ENCODE results near the gene MBD3L1.
A peak's percentile ranks its signal among the peaks of the same experiment; 100 is the strongest.

MBD3L1 gene

DNA sequence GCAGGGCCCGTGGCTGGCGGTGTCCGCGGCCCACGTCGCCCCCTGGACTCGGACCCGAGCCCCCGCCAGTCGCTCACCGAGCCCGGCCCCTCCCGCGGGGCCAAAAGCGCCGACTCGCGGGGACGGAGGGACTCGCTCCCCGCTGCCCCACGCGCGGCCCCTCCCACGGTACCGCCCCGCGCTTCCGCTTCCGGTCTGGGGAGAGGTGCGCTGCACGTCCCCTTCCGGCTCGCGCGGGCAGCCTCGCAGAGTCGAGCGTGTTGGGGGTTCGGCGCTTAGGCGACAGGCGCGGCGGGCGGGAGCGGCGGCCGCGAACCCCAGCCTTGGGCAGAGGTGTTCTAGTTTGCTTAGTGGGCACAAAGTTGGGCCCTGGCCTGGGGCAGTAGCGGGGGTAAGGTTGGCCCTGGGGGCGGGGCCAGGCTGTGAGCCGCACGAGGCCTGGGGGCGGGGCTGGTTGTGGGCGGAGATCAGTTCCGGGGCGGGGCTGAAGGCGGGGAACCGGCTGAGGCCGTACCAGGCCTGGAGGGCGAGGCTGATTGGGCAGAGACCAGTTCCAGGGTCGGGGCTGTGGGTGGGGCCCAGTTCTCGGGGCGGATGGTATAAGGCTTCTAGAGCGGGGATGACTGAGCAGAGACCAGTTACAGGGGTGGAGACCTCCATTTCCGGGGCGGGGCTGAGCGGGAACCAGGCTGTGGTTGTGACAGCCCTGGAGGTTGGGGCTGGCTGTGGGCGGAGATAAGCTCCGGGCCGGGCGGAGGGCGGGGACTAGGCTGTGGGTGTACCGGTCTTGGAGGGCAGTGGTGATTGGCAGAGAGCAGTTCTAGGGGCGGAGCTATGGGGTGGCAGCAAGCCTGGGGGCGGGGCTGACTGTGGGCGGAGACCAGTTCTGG is at the start of gene MBD3L1, which contains the start of gene ZNF558:
TSS of gene MBD3L1 (plus strand) at position 246 of the 890 bp plus-strand sequence. CDS start 10,302 bp downstream, outside the sequence.
TSS of gene ZNF558 (minus strand) at position 173 of the 890 bp plus-strand sequence. CDS start 9,645 bp downstream, outside the sequence.
- peak; percentile 93 to 94 for DNase-seq (ENCODE audit: low read depth in 2 of 2)

DNA sequence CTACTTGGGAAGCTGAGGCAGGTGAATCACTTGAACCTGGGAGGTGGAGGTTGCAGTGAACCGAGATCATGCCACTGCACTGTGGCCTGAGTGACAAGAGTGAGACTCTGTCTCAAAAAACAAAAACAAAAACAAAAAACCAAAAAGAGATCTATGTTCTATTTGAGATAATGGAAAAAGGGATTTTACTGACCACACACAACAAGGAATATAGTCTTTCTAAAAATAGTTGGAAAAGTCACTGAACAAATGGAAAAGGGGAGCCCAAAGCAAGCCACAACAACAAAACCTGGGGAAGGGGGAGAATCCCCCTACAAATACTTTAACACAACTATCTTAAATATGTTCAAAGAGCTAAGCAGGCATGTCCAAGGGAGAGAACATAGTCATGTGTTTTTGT is 37.4 kb upstream of the MBD3L1 start:
- DNase-seq (ENCODE audit: low read depth in 2 of 2), result no peak

DNA sequence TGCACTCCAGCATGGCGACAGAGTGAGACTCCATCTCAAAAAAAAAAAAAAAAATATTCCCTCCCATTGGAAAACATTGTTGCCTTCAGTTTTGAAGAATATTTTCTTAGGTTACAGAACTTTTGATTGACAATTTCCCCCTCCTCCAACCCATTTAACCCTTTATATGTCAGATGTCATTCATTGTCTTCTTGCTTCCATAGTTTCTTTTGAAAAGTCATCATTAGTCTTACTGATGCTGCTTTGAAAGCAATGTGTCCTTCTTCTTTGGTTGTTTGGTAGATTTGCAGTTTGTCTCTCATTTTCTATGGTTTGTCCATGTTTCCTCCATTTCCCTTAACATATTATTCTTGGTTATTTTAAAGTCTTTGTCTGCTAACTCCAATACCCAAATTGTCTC is 25.5 kb upstream of the MBD3L1 start:
- no peak for DNase-seq (ENCODE audit: low read depth in 2 of 2)

DNA sequence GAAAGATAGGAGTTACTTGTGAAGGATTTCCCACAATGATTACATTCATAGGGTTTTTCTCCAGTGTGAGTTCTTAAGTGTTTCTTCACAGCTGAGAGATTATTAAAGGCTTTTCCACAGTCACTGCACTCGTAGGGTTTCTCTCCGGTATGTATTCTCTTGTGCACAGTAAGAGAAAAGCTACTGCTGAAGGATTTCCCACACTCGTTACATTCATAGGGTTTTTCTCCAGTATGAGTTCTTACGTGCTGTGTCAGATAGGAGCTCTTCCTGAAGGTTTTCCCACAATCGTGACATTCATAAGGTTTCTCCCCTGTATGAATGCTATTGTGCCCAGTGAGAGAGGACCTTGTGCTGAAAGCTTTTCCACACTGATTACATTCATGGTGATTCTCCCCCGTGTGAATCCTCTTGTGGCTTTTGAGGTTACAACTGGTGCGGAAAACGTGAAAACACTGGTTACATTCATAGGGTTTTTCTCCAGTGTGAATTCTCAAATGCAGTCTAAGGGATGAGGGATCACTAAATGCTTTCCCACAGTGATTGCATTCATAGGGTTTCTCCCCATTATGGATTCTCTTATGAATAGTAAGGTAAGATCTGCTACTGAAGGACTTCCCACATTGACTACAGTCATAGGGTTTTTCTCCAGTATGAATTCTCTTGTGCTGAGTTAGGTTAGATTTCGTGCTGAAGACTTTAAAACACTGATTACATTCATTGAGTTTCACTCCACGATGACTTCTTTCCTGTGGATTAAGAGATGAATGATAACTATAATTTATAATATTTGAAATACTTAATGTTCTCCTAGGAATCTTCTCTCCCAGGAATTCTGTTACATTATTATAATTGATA is 20.6 kb upstream of the MBD3L1 start:
- no peak for DNase-seq (ENCODE audit: low read depth in 2 of 2)

DNA sequence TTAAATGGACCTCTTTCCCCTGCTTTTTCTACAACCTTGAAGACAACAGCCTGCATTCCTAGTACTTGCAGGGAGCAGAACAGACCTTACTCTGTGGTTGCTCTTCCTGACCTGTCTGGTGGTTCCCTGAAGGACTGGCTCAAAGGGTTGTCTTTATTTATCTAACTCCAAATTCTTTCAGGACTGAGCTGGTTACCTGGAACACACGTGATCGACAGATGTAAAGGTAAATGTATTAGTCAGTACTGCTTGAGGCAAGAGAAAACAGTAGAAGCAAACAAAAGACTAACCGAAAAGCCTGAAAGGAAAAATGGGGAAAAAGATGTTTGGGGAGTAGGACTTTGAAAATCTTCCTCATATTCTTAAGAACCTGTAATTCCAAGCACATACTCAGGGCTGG is 18.0 kb upstream of the MBD3L1 start:
- DNase-seq (ENCODE audit: low read depth in 2 of 2), result no peak

DNA sequence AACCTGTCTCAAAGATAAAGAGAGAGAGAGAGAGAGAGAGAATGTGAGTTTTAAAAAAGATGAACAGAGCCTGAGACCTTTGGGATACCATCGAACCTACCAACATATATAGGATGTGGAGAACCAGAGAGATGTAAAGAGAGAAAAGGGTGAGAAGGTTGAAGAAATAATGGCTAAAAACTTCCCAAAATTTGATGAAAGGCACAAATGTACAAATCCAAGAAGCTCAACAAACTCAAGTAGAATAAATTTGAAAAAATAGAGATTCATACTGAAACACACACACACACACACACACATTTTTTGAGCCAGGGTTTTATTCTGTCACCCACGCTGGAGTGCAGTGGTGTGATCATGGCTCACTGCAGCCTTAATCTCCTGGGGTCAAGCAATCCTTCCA is 16.4 kb upstream of the MBD3L1 start:
- no peak for DNase-seq (ENCODE audit: low read depth in 2 of 2)

DNA sequence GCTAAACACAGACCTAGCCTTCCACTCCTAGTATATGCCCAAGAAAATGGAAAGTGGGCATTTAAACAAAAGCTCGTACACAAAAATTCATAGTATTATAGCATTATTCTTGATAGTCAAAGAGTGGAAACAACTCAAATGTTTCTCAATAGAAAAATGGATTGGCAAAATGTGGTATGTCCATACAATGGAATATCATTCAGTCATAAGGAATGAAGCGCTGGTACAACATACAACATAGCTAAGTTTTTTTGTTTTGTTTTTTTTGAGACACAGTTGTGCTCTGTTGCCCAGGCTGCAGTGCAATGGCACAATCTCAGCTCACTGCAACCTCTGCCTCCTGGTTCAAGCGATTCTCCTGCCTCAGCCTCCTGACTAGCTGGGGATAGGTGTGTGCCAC is 11.9 kb upstream of the MBD3L1 start:
- no peak for DNase-seq (ENCODE audit: low read depth in 2 of 2)

DNA sequence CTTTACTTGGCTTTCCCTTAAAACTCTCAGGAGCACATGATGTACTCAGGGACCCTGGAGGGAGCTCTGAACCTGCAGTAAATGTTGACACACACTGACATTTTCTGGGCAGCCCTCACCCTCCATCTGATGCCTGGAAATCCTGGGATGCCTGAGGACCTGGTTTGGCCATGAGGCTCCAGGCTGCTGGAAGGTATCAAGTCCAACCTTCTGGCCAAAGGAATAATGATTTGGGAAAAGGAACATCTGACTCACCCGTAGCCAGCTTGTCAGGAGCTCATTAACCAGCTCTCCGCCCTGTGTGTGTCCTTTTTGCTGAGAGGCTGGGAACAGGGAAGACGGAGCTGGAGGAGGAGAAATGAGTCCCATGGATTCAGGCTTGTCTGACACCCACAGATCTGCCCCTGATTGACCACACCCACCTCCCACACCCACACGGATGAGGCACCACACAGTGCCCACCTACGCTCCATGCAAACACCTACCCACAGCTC is 10.4 kb upstream of the MBD3L1 start:
- no peak for DNase-seq (ENCODE audit: low read depth in 2 of 2)

DNA sequence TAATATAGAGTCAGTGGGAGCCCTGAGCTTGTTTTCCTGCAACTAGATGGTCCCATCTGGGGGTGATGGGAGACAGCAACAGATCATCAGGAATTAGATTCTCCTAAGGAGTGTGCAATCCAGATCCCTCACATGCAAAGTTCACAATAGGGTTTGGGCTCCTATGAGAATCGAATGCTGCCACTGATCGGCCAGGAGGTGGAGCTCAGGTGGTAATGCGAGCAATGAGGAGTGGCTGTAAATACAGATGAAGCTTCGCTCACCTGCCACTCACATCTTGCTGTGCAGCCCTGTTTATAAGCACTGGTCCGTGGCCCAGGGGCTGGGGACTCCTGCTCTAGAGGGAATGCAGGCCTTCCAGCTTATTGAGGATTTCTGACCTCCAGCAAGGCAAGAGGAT is 5.8 kb upstream of the MBD3L1 start:
- no peak for DNase-seq (ENCODE audit: low read depth in 2 of 2)

DNA sequence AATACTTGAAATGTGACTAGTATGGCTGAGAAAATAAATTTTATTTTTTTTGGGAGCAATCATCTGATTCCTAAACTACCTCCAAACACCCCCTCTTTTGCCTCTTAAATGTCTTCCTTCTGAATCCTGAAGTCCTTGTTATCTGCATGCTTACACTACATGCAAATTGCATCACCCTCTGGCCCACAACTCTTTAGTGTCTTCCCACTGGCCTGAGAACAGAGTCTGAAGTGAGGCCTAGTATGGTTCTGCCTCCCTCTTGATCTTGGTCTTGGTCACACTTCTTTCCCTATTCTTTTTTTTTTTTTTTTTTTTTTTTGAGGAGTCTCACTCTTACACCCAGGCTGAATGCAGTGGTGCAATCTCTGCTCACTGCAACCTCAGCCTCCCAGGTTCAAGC is 4.9 kb upstream of the MBD3L1 start:
- no peak for DNase-seq (ENCODE audit: low read depth in 2 of 2)

DNA sequence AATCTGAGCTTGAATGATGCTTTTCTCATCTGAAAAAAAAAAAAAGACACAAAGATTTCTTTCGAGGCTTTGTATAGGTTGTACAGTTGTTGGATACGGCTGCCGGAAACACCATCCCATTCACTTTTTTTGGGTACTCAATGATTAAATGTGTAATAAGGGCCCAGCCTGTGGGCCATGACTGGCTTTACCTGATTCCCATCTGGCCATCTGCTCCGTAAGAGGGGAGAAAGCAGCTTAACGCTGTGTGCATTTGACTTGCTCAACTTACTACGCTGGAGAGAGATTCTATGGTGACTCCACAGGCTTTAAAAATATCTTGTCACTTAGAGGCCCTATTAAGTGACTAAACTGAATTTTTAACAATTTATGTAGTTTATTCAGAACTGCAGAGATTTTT is 804 bp upstream of the MBD3L1 start:
- DNase-seq (ENCODE audit: low read depth in 2 of 2), result no peak

DNA sequence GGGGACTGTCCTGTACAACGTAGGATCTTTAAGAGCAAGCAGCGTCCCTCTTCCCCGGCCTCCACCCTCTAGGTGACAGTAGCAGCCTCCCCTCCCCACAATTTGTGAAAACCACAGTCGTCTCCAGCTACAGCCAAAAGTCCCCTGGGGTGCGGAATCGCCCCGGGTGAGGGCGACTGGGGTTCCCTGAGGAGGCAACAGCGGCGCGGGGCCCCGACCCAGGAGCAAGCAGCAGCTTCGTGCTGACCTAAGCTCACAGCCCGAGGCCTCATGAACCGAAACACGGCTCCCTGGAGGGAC is 395 bp upstream of the MBD3L1 start:
- DNase-seq (ENCODE audit: low read depth in 2 of 2), result no peak

DNA sequence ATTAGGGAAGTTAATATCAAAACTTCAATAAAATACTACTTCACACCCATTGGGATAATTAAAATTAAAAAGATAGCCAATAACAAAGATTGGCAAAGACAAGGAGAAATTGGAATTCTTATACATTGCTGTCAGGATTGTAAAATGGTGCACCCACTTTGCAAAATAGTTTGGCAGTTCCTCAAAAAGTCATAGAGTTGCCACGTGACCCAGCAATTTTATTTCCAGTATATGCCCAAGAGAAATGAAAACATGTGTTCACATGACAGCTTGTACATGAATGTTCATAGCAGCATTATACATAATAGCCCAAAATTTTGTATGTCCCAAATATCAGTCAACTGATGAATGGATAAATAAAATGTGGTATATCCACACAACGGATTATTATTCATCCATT is 3.3 kb downstream of the MBD3L1 start:
- no peak for DNase-seq (ENCODE audit: low read depth in 2 of 2)

DNA sequence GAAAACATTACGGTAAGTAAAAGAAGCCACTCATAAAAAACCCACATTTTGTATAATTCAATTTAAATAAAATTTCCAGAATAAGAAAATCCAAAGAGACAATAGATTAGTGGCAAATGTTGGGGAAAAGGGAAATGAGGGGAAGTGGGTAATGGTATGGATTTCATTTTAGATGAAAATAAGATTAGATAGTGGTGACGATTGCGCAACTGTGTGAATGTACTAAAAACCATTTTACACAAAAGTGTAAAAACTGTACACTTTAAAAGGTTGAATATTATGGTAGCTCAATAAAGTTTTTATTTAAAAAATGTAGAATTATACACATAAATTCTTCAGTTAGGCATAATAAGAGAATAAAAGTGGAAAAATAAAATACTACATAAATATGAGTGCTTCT is 3.7 kb downstream of the MBD3L1 start:
- no peak for DNase-seq (ENCODE audit: low read depth in 2 of 2)

DNA sequence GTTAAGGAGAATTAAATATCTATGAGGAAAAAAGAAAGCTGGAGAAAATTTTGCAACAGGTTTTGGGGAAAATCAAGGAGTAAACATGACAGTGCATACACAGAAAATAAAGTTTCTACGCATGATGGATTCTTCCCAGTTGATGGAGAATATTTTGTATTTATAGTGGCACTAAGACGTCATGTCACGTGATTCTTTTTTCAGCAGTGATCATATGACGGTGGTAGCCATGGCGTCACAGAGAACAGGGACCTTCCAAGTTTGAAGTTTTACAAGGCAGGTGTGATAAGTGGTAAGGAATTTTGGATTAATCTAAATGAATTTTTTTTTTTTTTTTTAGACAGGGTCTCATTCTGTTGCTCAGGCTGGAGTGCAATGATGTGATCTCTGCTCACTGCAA is 8.5 kb downstream of the MBD3L1 start:
- no peak for DNase-seq (ENCODE audit: low read depth in 2 of 2)

DNA sequence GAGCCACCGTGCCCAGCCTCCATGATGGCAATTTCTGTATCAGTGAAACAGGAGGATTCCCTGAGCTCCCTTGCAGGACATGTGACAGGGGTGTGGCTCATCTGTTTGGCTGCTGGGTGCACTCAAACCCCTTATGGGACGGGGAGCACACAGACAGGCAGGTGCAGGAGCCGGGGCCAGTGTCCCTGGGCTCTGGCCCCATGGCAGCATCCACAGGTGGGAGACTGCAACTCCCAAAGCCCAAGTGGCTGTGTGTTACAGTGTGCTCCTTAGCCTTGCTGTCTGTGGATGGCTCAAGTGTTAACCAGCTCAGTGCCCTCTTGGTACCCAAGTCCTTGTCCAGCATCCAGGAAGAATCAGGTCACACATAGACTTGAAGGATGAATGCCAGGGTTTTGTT is 14.6 kb downstream of the MBD3L1 start:
- no peak for DNase-seq (ENCODE audit: low read depth in 2 of 2)

DNA sequence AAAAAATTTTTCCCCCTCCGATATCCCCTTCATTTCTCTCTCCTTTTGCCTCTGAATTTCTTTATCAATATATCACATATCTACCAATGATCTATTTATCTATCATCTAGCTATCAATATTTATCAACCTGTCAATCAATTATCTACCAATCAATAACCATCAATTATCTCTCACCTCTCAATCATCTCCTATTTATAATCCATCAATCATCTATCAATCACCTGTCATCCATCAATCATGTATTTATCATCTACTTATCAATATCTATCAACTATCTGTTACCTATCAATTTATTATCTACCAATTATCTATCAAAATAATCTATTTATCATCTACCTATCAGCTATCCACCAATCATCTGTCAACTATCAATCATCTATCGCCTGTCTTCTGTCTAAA is 17.1 kb downstream of the MBD3L1 start:
- DNase-seq (ENCODE audit: low read depth in 2 of 2), result no peak

DNA sequence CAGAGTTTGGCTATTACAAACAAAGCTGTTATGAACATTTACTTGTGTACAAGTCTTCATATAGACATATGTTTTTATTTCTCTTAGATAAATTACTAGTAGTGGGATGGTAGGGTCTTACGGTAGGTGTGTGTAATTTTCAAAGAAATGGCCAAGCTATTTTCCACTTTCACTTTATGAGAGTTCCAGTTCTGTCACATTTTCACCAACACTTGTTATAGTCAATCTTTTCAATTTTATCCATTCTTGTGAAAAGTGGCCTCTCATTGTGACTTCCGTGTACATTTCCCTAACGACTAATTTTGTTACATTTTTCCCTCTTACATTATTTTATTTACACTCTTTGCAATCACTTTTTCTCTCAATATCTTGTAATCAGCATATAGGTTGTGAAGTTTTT is 18.3 kb downstream of the MBD3L1 start:
- no peak for DNase-seq (ENCODE audit: low read depth in 2 of 2)

DNA sequence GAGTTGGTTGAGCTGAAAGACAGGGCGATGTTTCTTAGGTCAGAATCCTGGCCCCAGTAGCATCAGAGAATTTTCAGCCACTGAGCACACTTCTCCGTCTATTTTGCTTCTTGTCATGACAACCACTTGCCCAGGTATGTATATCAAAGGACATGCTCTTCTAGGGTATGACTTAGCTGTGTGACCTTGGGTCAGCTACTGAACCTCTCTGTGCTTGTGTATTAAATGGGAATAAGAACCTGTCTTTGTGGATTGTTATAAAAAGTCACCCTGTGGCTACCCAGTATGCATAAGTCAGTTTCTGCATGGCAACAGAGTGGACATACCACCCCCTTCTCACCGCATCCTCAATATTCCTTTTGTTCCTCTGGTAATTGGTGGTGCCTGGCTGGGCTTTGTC is 26.1 kb downstream of the MBD3L1 start:
- no peak for DNase-seq (ENCODE audit: low read depth in 2 of 2)

DNA sequence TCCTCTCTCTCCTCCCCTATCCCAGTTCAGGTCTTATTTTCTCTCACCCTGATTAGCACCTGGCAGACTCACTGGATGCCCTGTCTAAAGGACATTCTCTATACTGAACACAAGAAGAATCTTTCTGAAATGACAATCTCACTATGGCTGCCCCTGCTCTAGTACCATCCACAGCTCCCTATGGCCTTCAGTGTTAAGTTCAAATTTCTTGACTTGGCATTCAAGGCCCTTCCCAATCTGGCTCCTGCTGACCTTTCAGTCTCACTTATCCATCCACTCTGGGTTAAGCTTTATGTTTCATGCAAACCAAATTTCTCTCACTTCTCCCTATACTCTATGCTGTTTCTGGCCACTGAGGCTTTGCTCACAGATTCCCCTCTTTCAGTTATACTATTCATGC is 34.2 kb downstream of the MBD3L1 start:
- DNase-seq (ENCODE audit: low read depth in 2 of 2), result no peak

DNA sequence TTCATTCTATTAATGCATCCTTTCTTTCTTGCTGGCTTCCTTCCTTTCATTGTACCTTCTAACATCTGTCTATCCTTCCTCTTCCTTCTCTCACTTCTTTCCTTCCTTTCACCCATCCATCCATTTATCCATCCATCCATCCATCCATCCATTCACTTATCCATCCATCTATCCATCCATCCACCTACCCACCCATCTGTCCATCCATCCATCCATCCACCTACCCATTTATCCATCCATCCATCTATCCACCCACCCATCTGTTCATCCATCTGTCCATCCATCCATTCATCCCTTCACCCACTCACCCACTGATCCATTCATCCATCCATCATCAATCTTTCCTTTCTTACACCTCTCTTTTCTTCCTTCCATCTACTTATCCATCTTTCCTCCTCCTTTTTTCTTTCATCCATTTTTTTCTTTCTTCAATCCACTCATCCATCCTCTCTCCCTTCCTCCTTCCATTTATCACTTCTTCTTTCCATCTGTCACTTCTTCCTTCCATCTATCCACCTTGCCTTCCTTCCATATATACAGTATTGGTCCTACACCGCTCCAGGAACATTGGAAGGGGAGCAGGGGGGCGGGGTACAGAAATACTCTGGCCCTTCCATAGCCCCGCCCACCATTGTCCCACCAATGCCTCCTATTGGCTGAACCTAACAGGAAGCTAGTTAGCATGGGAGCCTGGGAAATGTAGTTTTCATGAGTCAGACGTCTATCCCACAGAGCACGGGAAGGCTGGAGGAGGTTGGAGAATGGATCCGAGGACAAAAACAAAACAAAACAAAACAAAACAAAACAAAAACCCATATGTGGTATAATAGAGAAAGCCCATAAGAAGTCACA is 45.9 kb downstream of the MBD3L1 start:
- no peak for DNase-seq (ENCODE audit: low read depth in 2 of 2)

Data from fibroblast of skin of left quadriceps (primary cell).